ENCODE measurements around the gene CACNA1I.
A peak's percentile ranks its signal among the peaks of the same experiment; 100 is the strongest.

CACNA1I gene

GRCh38 chr22:39678862-39679490, 108.4 kb downstream of the CACNA1I start:
- DNase-seq = no peak

- DNase-seq = no peak
These were observed 109.1 kb downstream of the CACNA1I start for GRCh38 chr22:39679652-39680051.

GRCh38 chr22:39680486-39680885, 109.9 kb downstream of the CACNA1I start:
- no peak for DNase-seq

- no peak for DNase-seq
These were observed 110.7 kb downstream of the CACNA1I start for GRCh38 chr22:39681038-39681861.

- DNase-seq = no peak
These were observed 112.4 kb downstream of the CACNA1I start for GRCh38 chr22:39682994-39683393.

DNA sequence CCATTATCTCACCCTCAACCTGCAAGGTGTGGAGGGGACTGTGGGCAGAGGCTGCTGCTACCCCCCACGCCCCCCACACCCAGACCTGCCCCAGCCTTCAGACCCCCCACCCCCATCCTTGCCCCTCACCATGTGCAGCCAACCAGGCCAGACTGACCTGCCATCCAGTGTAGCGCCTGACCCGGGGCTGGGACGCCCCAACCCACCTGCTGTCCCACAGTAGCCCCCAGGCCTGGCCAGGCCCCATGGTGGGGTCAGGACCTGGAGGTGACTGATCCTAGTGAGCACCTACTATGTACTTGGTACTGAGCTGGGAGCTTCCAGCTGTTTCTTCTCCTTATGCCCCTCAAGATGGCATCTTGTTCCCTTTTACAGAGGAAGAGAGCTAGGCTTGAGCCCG, 113.1 kb downstream of the CACNA1I start:
- DNase-seq = no peak

DNA sequence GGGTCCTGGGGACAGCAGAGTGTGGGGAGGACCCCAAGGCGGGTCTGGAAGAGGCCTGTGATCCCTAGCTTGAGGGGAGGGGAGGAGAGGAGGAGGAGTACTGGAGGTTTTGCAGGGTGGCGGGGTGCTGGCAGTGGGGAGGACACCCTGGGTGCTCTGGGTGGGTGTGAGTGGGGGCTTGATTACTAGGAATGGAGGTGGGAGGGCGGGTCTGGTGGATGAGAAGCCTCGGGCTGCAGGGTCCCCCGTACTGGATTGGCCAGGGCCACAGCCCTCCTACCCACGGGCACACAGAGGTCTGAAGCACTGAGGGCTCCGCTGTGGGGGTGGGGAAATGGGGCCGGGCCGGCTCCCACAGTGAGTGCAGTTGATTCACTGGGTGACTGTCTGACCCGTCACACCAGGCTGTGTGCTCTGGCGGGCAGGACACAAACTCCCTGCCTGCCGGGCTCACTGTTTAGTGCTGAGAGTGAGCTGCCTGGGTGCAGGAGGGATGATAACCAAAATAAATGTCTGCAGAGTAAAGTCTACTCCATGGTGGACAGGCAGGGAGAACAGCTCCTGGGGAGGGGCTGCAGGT, 114.2 kb downstream of the CACNA1I start:
- DNase-seq = no peak

GRCh38 chr22:39685336-39686177, 115.0 kb downstream of the CACNA1I start:
- no peak for DNase-seq

DNA sequence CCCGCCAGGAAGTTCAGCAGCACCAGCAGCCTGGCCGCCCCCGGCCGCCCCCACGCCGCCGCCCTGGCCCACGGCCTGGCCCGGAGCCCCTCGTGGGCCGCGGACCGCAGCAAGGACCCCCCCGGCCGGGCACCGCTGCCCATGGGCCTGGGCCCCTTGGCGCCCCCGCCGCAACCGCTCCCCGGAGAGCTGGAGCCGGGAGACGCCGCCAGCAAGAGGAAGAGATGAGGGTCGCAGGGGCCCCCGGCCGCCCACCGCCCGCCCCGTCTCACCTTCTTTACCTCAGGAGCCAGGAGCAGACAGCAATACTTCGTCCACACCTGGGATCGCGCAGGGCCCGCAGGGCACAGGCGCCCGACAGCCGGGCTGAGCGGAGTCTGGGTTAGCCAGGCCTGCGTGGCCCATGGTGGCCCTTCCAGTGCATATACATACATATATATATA, 115.6 kb downstream of the CACNA1I start:
- DNase-seq = no peak

GRCh38 chr22:39686776-39687525, 116.4 kb downstream of the CACNA1I start:
- no peak for DNase-seq

- no peak for DNase-seq
These were observed 117.7 kb downstream of the CACNA1I start for GRCh38 chr22:39688186-39688785.

DNA sequence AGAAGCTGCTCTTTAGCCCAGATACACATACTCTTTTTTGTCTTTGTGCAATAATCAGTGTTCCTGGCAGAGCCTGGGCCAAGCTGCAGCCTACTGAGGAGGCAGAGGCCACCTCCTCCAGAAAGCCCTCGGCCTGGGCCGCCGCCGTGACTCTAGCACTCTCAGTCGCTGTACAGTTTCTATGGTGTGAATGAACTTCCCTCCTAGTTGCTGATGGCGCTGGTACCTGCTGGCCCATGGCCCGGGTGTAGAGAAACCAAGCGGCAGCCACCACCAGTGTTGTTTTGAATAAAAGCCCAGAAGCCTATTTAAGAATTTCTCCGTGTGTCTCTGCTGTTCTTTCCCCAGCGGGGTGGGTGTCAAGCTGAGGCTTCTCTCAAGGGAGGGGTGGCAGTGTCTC, 118.9 kb downstream of the CACNA1I start:
- DNase-seq = no peak

DNA sequence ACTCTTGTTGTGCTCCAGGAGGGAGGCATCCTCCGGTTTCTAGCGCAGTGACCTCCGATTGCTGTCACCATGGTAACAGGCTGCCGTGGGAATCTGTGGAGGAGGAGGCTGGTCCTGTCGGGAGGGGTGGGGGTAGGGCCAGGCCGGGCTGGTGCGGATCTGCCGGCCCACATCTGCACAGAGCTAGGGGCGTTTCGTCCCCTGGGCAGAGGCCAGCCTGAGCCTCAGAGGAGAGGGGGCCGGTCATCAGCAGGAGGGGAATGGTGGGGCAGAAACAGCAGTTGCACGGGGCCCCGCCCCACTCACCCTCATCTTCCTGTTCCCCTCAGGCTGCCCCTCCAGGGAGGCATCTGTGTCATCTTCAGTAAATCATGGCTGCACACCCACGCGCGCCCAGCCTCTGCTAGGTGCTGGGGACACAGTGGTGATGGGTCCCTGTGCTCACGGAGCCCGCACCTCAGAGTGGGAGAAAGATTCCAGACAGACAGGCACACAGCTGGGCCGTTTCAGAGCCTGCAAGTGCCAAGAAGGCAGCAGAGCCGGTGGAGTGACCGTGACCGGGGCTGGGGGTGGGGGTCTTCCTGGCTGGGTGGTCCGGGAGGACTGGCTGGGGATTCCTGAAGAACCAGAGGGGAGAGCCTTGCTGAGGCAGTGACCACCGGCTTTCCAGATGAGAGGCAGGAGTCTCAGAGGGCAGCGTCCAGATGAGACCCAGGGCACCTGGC, 120.5 kb downstream of the CACNA1I start:
- no peak for DNase-seq

DNA sequence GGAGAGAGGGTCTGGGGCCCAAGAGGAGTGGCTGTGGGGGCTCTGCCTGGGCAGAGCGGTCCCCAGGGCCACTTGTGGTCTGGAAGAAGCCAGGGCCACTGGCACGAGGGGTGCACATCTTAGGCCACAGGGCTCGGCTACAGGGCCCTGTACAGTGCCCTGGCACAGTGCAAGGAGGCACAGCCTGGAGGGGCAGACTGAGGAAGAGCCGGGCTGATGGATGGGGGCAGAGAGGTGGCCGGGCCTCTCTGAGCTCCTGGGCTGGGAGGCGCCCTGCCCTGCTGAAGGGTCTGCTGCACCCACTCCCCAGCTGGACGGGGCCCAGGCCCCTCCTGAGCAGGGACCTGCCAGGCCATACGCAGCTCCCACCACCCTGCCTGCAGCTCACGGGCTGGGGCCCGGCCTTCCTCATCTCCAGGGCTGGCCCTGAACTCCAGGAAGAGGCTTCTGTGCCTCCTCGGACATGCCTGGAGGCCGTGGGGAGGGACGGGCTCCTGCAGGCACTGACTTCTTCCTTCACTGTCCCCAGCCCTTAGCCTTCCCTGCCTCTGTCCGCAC, 123.5 kb downstream of the CACNA1I start:
- DNase-seq = no peak

DNA sequence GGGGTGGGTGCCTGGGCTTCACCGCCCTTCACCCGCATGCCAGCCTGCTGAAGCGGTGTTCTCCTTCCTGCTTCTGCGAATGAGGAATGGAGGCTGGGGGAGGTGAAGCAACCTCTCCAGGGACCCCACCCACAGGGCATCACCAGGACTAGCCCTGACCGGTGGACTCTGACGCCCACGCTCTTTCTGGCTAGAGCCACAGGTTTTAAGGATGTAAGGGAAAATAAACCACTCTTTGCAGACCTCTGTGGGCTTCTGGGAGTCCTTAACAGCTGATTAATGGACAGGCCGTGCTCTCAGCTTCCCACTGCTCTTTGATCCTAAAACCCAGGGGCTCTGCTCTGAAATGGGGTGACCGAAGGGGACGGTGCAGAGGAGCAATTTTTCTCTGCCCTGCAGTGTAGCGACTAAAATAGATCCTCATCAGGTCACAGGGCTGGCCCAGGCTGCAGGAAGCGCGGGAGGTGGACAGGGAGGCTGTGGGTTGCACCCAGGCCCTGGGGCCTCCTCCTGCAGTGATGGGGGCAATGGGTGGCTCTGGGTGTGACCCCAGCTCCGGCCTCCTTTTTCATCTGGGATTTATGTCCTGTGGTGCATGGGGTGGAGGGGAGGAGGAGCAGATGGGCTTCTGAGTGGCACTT, 127.4 kb downstream of the CACNA1I start:
- no peak for DNase-seq

- no peak for DNase-seq
These were observed 129.2 kb downstream of the CACNA1I start for GRCh38 chr22:39699631-39700360.

DNA sequence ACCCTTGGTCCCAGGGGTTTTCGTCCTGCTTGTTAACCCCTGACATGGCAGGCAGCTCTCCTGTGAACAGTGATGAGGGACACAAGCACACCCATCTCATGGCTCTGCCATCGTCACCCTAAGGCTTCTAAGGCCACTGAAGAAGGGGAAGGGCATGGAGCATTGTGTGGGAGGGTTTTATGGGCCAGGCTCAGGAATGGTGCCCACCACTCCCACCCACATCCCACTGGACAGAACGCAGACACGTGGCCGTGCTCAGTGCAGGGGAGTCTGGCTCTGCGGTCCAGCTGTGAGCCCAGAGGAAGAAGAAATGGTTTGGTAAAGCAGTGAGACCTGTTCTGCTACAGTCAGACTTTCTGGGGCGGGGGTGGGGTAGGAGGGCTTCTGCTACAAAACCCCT, 130.0 kb downstream of the CACNA1I start:
- no peak for DNase-seq

GRCh38 chr22:39703091-39703490, 132.5 kb downstream of the CACNA1I start:
- DNase-seq = no peak

DNA sequence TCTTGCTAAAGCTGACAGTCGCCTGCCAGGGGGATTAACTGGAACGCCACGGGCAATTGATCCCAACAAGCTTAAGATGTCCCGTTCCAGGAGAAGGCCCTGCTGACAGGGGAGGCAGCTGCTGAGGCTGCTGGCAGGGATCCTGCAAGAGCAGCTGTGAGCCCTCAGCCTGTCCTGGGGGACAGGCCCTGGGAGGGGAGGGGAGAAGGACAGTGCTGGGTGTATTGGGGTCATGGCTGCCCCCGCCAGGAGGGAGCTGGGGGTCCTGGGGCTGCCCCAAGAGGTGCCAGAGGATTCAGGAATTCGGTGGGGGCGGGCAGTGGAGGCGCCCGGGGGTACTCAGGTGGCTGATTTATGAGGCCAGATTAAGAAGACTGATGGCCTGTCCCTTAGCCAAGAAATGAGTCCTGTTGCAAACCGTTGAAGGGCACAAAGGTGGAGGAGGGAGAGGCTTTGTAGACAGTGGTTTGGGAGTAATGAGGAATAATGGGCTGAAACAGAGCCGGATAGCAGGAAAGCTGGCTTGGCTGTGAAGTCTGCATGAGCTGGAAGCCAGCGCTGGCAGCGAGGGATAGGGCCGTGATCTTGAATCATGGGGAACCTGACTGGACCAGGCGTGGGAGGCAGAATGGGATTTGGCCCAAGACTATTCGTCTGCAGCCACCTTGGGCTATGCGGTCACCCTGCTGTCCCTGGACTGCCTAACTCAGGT, 133.5 kb downstream of the CACNA1I start:
- DNase-seq = peak; percentile 5
